Uterus (tissue), 4 donors: Measurements from ENCODE around the gene GTF3C5. TPM values are rescaled to one million over a fixed set of nuclear protein-coding genes. Genes with fewer than 3 reads are reported as not detected.
A peak's percentile ranks its signal among the peaks of the same experiment; 100 is the strongest.

Experiments
- DNase-seq, 2 donors: peaks; one replicate each; pipeline ENCODE4 v3.0.0-alpha.2; 2019 to 2020
- H3K27ac ChIP-seq, 2 donors: fragments of 200-600 bp; sonication (generic); 1 replicate in 1 of 2; 2 replicates in 1 of 2; pipeline ENCODE4 v1.5.1; 2016 to 2018
- H3K27me3 ChIP-seq, 2 donors: fragments of 200-600 bp; sonication (generic); one replicate each; pipeline ENCODE4 v1.5.1; 2018 to 2019; ENCODE audit warnings: control low read depth in 1 of 2
- H3K36me3 ChIP-seq, 2 donors: fragments of 200-600 bp; sonication (generic); one replicate each; pipeline ENCODE4 v1.5.1; 2019; ENCODE audit warnings: control low read depth in 1 of 2
- H3K4me1 ChIP-seq, 2 donors: fragments of 200-600 bp; sonication (generic); one replicate each; pipeline ENCODE4 v1.5.1; 2018 to 2019; ENCODE audit warnings: control low read depth in 1 of 2
- H3K4me3 ChIP-seq, 2 donors: fragments of 200-600 bp; sonication (generic); 1 replicate in 1 of 2; 2 replicates in 1 of 2; pipeline ENCODE4 v1.5.1; 2018 to 2019; ENCODE audit warnings: mild to moderate bottlenecking in 1 of 2
- H3K9me3 ChIP-seq, 2 donors: fragments of 200-600 bp; sonication (generic); one replicate each; pipeline ENCODE4 v1.5.1; 2019; ENCODE audit warnings: control low read depth in 1 of 2
- POLR2A ChIP-seq, 2 donors: fragments of 450-650 bp; IDR thresholded peaks; one replicate each; pipeline ENCODE4 v1.6.1; 2016; ENCODE audit warnings: antibody characterized with exemption in 2 of 2, mild to moderate bottlenecking in 1 of 2, moderate library complexity in 1 of 2
- intact Hi-C: fragments of 100-400 bp; cut with DNase I; formaldehyde crosslinking; loops from one replicate; pipeline ENCODE4 v1.15.1; 2023; ENCODE audit warnings: low total_unique reads
- total RNA-seq, 4 donors: library from RNA; depleted of rRNA in 3 of 4; stranded (reverse); fragments of >200 nt in 3 of 4; gene quantifications; one replicate each; pipeline versions ENCODE4 v1.1.0 to v1.2.4, GENCODE V29; 2014 to 2023
- TF ChIP-seq, protein P1 (sequence below), 4 experiments: fragments of 200-600 bp in 2 of 4; fragments of 450-650 bp in 2 of 4; sonication (generic) in 2 of 4; IDR thresholded peaks; one replicate each; pipeline ENCODE4 v1.5.1; 2016 to 2019; ENCODE audit warnings: antibody characterized with exemption in 4 of 4, mild to moderate bottlenecking in 2 of 4, moderate library complexity in 1 of 4
- donor health status: DM: yes; HTN: yes; CAD: no.

Gene GTF3C5
- total RNA-seq, 4 donors from 2014 or later: 26.6 to 52.8 (median 37.1) TPM

DNA sequence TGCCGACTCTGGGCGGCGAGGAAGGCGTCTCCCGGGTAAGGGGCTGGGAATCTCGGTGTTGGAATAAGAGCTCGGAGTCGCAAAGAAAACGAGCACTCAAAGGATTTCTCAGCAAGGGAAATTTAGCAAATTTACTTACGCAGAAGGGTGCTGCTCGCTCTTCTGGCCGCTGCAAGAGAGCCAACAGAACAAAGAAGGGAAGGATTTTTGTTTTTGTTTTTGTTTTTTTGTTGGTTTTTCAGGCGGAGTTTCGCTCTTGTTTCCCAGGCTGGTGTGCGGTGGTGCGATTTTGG lies 279 bp downstream of the GTF3C5 start:
- intact Hi-C loops: no loop called here
- H3K4me1 ChIP-seq: peaks cover 0 to 15% of the 10 kb centered on the region in 2 donors
- H3K27ac ChIP-seq: peak overlapping the region; percentile 87 to 89

DNA sequence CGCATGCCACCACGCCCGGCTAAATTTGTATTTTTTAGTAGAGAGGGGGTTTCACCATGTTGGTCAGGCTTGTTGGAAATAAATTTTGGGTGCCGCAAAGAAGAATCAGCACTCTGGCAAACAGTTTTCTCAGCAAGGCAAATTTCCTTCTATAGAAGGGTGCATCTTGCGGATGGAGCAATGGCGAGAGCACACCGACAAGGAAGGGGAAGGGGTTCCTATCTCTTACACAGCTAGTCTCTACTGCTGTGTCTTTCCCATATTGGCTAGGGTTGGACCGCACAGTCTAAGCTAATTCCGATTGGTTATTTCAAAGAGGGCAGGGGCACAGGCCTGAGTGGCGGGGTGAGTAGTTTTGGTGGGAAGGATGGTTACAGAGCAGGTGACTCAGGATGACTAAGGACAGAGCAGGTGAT lies 707 bp downstream of the GTF3C5 start:
- H3K27me3 ChIP-seq: no peaks in the 10 kb centered on the region
- intact Hi-C loops: no loop called here
- H3K9me3 ChIP-seq: no peaks in the 10 kb centered on the region
- no peak for TF ChIP-seq POLR2A (IDR thresholded peaks at IDR 0.05)
- TF ChIP-seq, protein P1, sequence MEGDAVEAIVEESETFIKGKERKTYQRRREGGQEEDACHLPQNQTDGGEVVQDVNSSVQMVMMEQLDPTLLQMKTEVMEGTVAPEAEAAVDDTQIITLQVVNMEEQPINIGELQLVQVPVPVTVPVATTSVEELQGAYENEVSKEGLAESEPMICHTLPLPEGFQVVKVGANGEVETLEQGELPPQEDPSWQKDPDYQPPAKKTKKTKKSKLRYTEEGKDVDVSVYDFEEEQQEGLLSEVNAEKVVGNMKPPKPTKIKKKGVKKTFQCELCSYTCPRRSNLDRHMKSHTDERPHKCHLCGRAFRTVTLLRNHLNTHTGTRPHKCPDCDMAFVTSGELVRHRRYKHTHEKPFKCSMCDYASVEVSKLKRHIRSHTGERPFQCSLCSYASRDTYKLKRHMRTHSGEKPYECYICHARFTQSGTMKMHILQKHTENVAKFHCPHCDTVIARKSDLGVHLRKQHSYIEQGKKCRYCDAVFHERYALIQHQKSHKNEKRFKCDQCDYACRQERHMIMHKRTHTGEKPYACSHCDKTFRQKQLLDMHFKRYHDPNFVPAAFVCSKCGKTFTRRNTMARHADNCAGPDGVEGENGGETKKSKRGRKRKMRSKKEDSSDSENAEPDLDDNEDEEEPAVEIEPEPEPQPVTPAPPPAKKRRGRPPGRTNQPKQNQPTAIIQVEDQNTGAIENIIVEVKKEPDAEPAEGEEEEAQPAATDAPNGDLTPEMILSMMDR (IDR thresholded peaks at IDR 0.05): no peak
- no peak for DNase-seq
- H3K36me3 ChIP-seq: no peaks in the 10 kb centered on the region
- H3K4me1 ChIP-seq: peaks cover 0 to 15% of the 10 kb centered on the region in 2 donors
- H3K27ac ChIP-seq: peak overlapping the region in 1 of 2 donors; percentile 87
- H3K4me3 ChIP-seq: peak overlapping the region; percentile 59 to 91

More for the DNA sequence above, 279 bp downstream of the GTF3C5 start:
- no peaks in the 10 kb centered on the region for H3K9me3 ChIP-seq
- DNase-seq: no peak
- H3K4me3 ChIP-seq: peak overlapping the region; percentile 59 to 91
- H3K27me3 ChIP-seq: no peaks in the 10 kb centered on the region
- TF ChIP-seq, protein P1 (IDR thresholded peaks at IDR 0.05): no peak
- TF ChIP-seq POLR2A (IDR thresholded peaks at IDR 0.05): no peak
- no peaks in the 10 kb centered on the region for H3K36me3 ChIP-seq

DNA sequence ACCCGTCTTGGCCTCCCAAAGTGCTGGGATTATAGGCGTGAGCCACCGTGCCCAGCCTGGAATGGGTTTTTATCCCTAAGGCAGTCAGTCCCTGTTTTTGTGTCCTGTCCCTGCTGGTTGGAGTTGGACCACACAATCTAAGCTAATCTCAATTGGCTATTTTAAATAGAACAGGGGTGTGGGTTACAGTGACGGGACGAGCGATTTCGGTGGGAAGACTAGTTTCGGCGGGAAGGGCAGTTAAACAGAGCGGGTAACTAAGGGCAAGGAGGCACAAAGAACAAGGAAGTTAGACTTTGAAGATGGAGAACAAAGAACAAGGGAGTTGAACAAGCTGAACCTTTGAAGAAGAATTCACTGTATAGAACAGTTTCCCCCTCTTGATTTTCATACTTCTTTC lies 1.4 kb downstream of the GTF3C5 start:
- Histone ChIP-seq H3K36me3 (no peaks in the 10 kb centered on the region), H3K9me3 (no peaks in the 10 kb centered on the region), H3K27ac (no peak overlapping the region), H3K4me3 (no peak overlapping the region), H3K27me3 (no peaks in the 10 kb centered on the region), H3K4me1 (peaks cover 0 to 15% of the 10 kb centered on the region in 2 donors)
- DNase-seq: no peak
- intact Hi-C loops: no loop called here
- TF ChIP-seq POLR2A (IDR thresholded peaks at IDR 0.05): no peak
- TF ChIP-seq, protein P1 (IDR thresholded peaks at IDR 0.05): no peak

DNA sequence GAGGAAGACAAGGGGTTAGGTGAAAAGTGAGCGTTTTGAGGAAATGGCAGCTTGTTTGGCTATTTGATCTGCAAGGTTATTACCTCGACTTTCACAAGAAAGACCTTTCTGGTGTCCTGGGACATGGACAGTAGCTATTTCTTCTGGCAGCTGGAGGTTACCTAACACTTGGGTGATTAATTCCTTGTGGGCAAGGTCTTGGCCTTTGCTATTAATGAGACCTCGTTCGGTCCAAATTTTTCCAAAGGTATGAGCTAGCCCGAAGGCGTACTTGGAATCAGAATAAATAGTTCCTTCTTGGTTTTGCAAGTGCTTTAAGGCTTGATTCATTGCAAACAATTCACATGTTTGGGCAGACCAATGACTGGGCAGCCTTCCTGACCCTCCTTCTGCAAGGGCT lies 4.9 kb downstream of the GTF3C5 start:
- H3K36me3 ChIP-seq: no peaks in the 10 kb centered on the region
- no peak overlapping the region for H3K4me3 ChIP-seq
- no peaks in the 10 kb centered on the region for H3K27me3 ChIP-seq
- H3K9me3 ChIP-seq: no peaks in the 10 kb centered on the region
- TF ChIP-seq, protein P1 (IDR thresholded peaks at IDR 0.05): no peak
- TF ChIP-seq POLR2A (IDR thresholded peaks at IDR 0.05): no peak
- no peak overlapping the region for H3K27ac ChIP-seq
- H3K4me1 ChIP-seq: peaks cover 0 to 10% of the 10 kb centered on the region in 2 donors
- DNase-seq: no peak
- intact Hi-C loops: no loop called here

DNA sequence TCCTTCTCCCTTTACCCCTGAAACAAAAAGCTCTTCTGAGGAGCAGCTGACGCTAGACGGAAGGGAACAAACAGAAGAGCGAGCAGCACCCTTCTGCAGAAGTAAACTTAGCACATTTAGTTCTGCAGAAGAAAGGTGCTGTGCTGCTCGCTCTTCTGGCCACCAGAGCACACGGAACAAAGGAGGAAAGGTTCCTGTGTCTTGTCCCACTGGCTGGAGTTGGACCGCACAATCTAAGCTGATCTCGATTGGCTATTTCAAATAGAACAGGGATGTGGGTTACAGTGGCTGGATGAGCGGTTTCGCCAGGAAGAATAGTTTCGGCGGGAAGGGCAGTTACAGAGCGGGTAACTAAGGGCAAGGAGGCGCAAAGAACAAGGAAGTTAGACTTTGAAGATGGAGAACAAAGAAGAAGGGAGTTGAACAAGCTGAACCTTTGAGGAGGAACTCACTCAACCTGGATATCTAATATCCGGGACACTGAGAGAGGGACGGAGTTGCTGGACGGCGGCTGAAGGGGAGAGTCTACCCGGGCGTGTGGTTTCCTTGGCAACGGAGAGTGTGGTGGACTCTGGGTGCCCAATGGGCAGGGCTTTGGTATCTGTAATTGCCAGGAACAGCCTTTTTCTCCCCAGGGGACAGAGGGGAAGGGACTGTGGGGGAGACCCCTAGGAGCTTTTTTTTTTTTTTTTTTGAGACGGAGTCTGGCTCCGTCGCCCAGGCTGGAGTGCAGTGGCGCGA lies 7.1 kb downstream of the GTF3C5 start:
- intact Hi-C loops: no loop called here
- no peak overlapping the region for H3K4me3 ChIP-seq
- DNase-seq: no peak
- H3K27me3 ChIP-seq: no peaks in the 10 kb centered on the region
- TF ChIP-seq, protein P1 (IDR thresholded peaks at IDR 0.05): no peak
- no peak for TF ChIP-seq POLR2A (IDR thresholded peaks at IDR 0.05)
- no peaks in the 10 kb centered on the region for H3K4me1 ChIP-seq
- H3K9me3 ChIP-seq: no peaks in the 10 kb centered on the region
- H3K27ac ChIP-seq: no peak overlapping the region
- H3K36me3 ChIP-seq: no peaks in the 10 kb centered on the region
